ENCODE results near the gene IDI1. TPM values are rescaled to one million over a fixed set of nuclear protein-coding genes. Genes with fewer than 3 reads are reported as not detected.

Gene IDI1
- polyA plus RNA-seq, 5 donors = 50.9 to 79.8 (median 66.0) TPM

DNA sequence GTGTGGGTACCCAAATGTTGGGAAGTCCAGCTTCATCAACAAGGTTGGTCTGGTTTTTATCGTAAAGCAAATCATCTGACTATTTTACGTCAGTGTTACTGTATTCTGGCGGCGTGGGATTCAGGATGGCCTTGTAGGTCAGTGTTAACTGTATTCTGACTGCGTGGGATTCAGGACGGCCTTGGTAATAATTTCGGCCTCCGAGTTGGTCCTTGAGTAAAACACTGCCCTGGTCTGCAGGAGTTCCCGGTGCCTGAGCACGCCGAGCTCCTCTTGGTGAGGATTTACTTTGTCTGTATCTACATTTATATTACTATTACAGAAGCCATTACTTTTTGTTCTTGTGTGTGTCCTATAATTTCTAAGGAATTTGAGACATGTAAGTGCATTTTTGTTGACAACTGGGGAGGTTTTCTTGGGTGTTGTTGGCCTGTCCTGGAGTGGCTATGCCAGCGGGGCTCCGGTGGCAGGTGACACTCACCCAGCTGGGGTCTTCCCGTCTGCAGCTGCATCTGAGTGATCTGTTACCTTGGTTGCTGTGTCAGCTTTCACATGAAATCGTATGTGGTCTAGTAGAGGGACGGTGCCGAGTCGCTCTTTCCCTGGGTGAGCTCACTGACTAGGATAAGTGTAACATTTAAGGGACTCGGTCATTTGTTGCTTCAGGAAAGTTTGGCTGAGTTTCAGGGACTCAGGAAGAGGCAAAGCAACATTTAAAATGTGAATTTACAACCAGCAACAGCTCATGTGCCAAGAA, 51.5 kb downstream of the IDI1 start:
- no peak for DNase-seq

DNA sequence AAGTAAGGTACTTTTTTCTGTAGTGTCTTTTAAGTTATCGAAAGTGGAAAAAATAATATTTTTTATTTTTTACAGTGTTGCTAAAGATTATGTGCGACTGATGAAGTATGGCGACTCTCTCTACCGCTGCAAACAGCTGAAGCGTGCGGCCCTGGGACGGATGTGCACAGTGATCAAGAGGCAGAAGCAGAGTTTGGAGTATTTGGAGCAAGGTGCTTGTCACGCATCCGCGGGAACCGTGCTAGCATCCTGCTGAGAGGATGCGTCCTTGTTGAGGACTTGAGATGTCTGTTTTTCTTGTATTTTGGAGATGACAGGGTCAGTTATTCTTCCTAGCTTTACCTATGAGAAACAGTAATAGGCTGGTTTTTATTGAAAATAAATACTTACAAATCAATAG, 52.9 kb downstream of the IDI1 start:
- DNase-seq = no peak

DNA sequence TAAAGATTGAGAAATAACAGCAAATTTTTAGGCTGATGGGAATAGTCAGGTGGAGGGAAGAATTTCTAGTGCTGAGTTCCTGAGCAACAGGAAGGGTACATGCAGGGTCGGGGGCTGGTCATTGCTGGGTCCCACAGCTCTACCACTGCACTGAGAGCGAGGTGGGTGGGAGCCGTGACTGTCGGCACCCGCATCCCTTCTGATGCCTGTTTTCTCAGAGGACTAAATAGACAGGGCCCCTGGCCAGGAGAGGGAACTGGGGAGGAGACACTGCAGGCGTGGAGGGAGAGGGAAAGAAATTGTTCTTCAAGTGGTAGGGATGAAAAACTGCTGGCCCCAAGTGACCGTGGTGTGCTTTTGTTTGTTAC, 53.4 kb downstream of the IDI1 start:
- no peak for DNase-seq

DNA sequence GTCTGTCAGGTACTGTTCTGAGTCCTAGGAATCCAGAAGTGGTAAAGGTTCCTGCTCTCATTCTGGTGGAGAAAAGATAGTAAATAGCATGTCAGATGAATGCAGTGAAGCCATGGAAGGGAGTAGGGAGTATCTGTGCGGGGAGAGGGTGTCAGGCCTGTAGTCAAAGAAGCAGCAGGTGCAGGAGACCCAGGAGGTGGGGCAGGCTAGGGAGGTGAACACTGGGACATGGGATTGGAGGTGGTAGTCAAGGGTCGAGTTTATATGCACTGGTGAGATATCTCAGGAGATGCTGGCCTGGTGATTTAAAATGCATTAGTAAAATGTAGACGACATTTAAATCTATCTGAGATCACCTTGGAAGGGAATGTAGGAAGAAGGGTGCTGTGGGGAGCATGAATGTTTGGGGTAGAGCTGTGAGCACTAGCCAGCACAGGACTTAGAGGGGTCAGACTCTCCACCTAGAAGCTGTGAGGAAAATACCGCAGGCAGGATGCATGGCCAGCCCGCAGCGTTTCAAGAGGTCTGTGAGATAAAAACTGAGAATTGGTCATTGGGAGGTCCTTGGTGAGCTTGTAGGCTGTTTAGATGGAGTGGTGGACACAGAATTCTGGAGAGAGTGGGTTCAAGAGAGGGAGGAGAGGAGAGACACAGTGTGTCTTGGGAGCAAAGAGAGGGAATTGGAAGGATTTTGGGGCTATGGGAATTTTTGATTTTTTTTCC, 53.9 kb downstream of the IDI1 start:
- no peak for DNase-seq

DNA sequence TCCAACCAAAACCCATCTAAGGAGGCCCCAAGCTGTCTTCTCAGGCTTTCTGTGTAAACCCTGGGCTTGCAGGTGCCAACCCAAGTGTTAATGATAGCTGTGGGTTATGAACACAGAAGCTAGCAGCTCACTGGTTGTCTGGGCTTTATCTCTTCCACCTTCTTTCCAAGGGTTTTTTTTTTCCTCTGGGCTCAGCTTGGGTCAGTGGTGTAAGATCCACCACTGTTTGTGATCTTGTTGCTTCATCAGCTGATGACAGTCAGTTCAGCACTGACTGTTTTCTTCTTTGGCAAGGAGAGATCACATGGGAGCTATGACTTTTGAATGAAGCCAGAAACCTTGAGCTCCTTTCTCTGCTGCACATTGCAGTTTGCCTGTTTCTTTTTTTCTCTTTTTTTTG, 56.0 kb downstream of the IDI1 start:
- no peak for DNase-seq

DNA sequence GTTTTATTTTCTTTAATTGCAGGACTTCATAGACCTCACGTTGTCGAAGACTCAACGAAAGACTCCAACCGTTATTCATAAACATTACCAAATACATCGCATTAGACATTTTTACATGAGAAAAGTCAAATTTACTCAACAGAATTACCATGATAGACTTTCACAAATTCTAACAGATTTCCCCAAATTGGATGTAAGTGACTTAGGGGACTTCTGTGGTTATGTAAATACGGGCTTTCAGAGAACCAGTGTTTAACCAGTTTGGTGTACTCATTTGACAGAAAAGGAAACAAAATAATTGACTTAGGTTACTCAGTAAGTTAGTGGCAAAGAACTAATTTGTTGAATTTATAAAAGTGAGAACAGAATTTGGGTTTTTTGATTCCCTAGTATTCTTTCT, 56.5 kb downstream of the IDI1 start:
- no peak for DNase-seq

DNA sequence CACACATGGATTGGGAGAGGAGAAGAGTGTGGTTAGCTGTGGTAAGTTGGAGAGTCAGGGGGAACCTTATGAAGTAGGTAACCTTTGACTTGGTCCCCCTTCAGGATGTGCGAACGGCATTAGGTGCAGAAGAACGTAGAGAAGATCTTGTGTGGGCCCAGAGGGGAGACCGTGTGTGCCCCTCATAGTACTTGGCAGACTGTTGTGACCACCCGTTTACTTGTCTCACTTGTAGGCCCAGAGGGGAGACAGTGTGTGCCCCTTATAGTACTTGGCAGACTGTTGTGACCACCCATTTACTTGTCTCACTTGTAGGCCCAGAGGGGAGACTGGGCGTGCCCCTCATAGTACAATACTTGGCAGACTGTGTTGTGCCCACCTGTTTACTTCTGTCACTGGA, 58.1 kb downstream of the IDI1 start:
- DNase-seq = no peak

Other genes starting within 250 kb of the IDI1 start
- 10 to 100 TPM; 42.0 to 57.0 (median 47.6) TPM for gene LARP4B, start 117.4 kb downstream of the IDI1 start, polyA plus RNA-seq (ENCODE audit: insufficient read depth in 1 of 5, insufficient read length in 5 of 5, low replicate concordance in 1 of 5)
- 10 to 100 TPM; 53.3 to 62.4 (median 55.7) TPM for gene GTPBP4, start 60.7 kb downstream of the IDI1 start, polyA plus RNA-seq (ENCODE audit: insufficient read depth in 1 of 5, insufficient read length in 5 of 5, low replicate concordance in 1 of 5)
- under 1 TPM in 2 of 5 donors, not detected in 3; 0.14 to 0.19 TPM for gene IDI2, start 23.3 kb downstream of the IDI1 start, polyA plus RNA-seq (ENCODE audit: insufficient read depth in 1 of 5, insufficient read length in 5 of 5, low replicate concordance in 1 of 5)
- 10 to 100 TPM; 15.4 to 18.8 (median 16.0) TPM for gene WDR37, start 7.3 kb upstream of the IDI1 start, polyA plus RNA-seq (ENCODE audit: insufficient read depth in 1 of 5, insufficient read length in 5 of 5, low replicate concordance in 1 of 5)

Data from right lung (tissue), 5 donors.